ENCODE results near the gene CASP5.

CASP5 gene

DNA sequence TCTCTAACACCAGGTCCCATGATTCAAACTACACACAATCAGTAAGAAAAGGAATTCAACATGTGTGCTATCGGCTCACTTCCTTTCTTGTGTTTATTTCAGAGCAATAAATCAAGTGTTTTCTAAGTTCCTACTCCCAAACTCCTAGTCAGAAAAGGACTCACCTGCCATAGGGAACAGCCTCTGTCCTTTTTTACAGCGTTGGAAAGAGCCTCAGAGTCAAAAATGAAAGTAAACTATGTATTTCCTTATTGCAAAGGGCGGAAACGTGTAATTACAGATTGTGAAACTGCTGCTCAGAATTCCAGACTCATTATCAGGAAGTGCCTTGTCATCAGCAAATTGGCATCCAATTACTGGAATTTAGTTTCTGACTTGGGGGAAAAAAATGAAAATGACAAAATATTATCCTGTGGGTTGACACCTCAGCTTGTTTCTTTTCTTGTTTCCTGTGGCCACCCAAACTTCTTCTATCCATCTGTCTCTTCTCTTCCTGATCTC is 54.6 kb downstream of the CASP5 start, which contains the start of gene CASP4:
CASP4 (minus strand) TSS at position 220 of the 501 bp plus-strand sequence; CDS start at position 171, 49 bp downstream.
- no peak for DNase-seq (ENCODE audit: low read depth in 4 of 4, low spot score in 1 of 4)

DNA sequence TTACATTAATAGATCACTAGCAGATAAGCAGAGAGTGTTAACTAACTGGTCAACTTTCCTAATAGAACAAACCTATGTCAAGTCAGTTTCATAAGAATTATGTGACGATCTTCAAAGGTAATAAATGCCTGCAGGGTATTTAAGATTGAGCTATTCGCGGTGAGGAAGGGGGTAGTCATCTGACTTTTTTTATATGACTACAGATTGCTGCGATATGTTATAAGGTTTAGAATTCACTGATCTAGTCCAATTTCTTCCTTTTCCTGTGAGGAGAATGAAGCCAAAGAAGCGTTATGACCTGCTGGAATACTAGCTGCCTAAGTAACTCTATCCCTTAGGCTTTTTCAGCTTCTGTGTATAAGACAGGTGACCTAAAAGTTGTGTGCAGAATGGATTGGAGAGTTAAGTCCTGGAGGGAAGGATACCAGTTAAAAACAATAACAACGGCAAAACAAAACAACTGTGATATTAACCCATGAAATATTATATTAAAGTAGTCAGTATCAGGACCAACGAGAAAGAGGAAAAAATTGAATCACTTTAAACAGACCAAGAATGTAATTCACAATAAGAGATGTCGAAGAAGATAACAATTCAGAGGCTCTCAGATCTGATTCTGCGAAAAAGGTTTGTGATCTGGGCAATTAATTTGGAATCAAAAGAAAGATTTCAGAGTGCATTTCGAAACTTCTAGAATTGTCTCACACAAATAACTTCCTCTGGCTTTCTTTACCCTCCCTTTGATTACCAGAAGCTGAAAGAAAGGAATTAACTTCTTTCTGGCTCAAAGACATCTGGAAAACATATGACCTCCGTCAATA is 55.2 kb downstream of the CASP5 start:
- DNase-seq (ENCODE audit: low read depth in 4 of 4, low spot score in 1 of 4), result no peak

GRCh38 chr11:104965735-104966134 is 57.2 kb downstream of the CASP5 start:
- no peak for DNase-seq (ENCODE audit: low read depth in 4 of 4, low spot score in 1 of 4)

GRCh38 chr11:104964247-104964646 is 58.7 kb downstream of the CASP5 start:
- no peak for DNase-seq (ENCODE audit: low read depth in 4 of 4, low spot score in 1 of 4)

GRCh38 chr11:104962852-104963251 is 60.1 kb downstream of the CASP5 start:
- DNase-seq (ENCODE audit: low read depth in 4 of 4, low spot score in 1 of 4), result no peak

GRCh38 chr11:104957280-104957679 is 65.7 kb downstream of the CASP5 start:
- DNase-seq (ENCODE audit: low read depth in 4 of 4, low spot score in 1 of 4), result no peak

DNA sequence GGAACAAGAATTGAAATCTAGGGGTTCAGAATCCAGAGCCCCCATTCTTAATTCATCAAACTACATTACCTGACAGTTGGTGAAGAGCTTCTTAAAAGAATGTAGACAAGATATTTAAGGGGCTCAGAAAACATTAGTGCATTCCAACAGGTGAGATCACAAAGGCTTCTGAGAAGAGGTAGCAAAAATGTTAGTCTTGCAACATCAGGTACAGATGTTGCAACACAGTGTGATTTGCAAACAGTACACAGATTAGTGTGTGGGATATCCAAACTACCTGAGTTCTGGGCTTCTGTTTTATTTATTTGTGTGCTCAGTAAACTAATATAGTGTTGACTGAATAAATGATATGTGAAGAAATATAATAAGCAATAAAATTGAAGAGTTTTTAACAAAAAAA is 66.4 kb downstream of the CASP5 start:
- DNase-seq (ENCODE audit: low read depth in 4 of 4, low spot score in 1 of 4), result no peak

DNA sequence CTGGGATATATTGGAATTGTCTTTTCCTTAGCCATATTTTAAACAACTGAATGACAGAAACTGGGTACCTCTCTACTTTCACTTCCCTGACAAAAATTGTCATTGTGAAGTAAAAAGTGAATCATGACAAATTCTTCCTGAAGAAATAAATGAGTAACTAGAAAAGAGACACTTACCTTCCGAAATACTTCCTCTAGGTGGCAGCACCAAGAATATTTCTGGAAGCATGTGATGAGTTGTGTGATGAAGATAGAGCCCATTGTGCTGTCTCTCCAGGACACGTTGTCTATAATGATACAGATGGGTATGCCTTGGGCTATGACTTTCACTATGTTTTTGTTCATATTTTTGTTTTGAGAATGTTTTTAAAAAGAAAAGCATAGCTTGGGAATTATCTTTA is 76.1 kb downstream of the CASP5 start:
- no peak for DNase-seq (ENCODE audit: low read depth in 4 of 4, low spot score in 1 of 4)

All from stimulated activated CD4-positive, alpha-beta T cell treated with anti-CD3 and anti-CD28 coated beads, Interleukin-1b, Interleukin-23, amount 100 ng/mL, for 24 hours (primary cell).